HT-29 (cell line): ENCODE data around the gene SH3BGR. TPM values are rescaled to one million over a fixed set of nuclear protein-coding genes. Genes with fewer than 3 reads are reported as not detected.
"Not testable (repeated sequence)": the region's sequence is repeated elsewhere in the genome, so short reads cannot be mapped to it uniquely, and the experiment has no call there.

Experiments used
- DNase-seq: peaks from one replicate; pipeline ENCODE4 v3.0.0-alpha.2; 2015; ENCODE audit warnings: low spot score
- small RNA-seq: library from RNA; depleted of rRNA; stranded (forward); fragments of <200 nt; gene quantifications from one replicate; pipeline ENCODE3, GENCODE V24; 2014
- total RNA-seq: library from RNA; depleted of rRNA; stranded (reverse); fragments of >200 nt; shearing (Covaris generic); gene quantifications from 2 replicates; pipeline ENCODE4 v1.2.3, GENCODE V29; 2014; rRNA removed

The SH3BGR gene
- total RNA-seq, 1 experiment from 2014 or later = not detected

GRCh38 chr21:39540367-39540766 lies 88.6 kb downstream of the SH3BGR start:
- not testable (repeated sequence) for DNase-seq

GRCh38 chr21:39542736-39543135 lies 91.0 kb downstream of the SH3BGR start:
- DNase-seq = no peak

- no peak for DNase-seq
These were observed 94.8 kb downstream of the SH3BGR start for GRCh38 chr21:39546522-39546921.

- no peak for DNase-seq
These were observed 101.1 kb downstream of the SH3BGR start for GRCh38 chr21:39552856-39553255.

- DNase-seq = no peak
These were observed 101.6 kb downstream of the SH3BGR start for GRCh38 chr21:39553331-39553730.

GRCh38 chr21:39555911-39556590 lies 104.3 kb downstream of the SH3BGR start:
- DNase-seq = no peak

- no peak for DNase-seq
These were observed 107.7 kb downstream of the SH3BGR start for GRCh38 chr21:39559511-39559910.

GRCh38 chr21:39561140-39561539 lies 109.4 kb downstream of the SH3BGR start:
- DNase-seq = no peak

- no peak for DNase-seq
These were observed 111.3 kb downstream of the SH3BGR start for GRCh38 chr21:39562791-39563770.

- DNase-seq = no peak
These were observed 112.4 kb downstream of the SH3BGR start for GRCh38 chr21:39564200-39564599.

Small RNA genes within 50 kb of the gene (small RNA-seq; reads per million reads assigned to genes)
- gene MIR6508 = not detected

Other genes starting within 250 kb of the SH3BGR start
- 11.7 and 12.5 TPM in 2 replicates for gene BRWD1, start 138.3 kb upstream of the SH3BGR start, total RNA-seq
- gene HMGN1, start 102.9 kb upstream of the SH3BGR start, total RNA-seq = 132 and 165 TPM in 2 replicates
- 0.81 TPM in 1 of 2 replicates, not detected in the other for gene LCA5L, start 6.2 kb upstream of the SH3BGR start, total RNA-seq
- gene B3GALT5, start 161.0 kb downstream of the SH3BGR start, total RNA-seq = 4.6 and 6.0 TPM in 2 replicates